GM19467 (cell line): ENCODE data around the gene PRMT3.
"Not testable (repeated sequence)": the region's sequence is repeated elsewhere in the genome, so short reads cannot be mapped to it uniquely, and the experiment has no call there.

Experiments
- ATAC-seq: cut with Tn5 transposase; IDR thresholded peaks from one replicate; pipeline ENCODE4 v1.9.1; 2021; ENCODE audit warnings: mild to moderate bottlenecking, moderate library complexity; ENCODE audit not compliant: unreplicated experiment

The PRMT3 gene

GRCh38 chr11:20497124-20497792 is 109.7 kb downstream of the PRMT3 start:
- ATAC-seq, result no peak

- peak; percentile 79 for ATAC-seq
These were observed 113.7 kb downstream of the PRMT3 start for GRCh38 chr11:20501252-20501651.

DNA sequence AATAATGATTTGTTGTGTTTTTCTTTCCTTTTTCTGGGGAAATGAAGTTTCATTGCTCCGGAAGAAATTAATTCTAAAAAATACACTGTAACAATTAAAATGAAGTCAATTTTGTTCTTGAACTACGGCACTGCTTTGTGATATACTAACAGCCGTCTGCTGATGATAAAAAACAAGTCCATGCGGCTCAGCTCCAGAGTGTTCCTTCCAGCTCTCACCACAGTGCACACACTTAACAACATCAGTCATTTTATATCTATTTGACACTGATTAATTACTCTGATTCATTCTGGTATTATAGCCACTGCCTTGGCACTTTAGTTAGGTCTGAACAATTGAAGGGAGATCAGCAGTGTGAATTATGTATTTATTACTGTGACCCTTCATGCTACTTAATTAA is 114.5 kb downstream of the PRMT3 start:
- no peak for ATAC-seq

DNA sequence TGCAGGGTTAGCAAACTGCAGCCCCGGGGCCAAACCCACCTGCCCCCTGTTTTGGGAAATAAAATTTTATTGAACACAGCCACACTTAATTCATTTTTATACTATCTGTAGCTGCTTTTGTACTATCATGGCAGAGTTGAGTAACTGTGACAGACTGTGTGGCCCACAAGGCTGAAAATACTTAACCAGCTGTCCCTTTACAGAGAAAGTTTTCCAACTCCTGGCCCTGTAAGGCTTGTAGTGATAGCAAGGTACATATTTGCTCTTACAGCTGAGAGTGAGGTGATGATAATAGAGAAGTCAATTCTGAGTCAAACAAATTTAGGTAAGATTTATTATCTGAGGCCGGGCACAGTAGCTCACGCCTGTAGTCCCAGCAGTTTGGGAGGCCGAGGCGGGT is 124.5 kb downstream of the PRMT3 start:
- ATAC-seq, result no peak

DNA sequence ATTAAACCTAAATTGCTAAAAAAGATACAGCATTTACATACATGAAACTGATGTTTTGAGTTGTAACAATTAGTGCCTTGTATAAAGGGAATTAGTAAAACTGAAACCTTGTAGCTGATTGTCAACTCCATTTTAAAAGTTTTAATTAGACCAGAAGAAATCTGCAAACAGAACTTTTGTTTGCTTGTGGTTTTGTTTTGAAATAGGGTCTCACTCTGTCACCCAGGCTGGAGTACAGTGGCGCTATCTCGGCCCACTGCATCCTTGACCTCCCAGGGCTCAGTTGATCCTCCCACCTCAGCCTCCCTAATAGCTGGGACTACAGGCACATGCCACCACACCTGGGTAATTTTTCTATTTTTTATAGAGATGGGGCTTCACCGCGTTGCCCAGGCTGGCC is 125.4 kb downstream of the PRMT3 start:
- ATAC-seq, result no peak

GRCh38 chr11:20518323-20518834 is 130.9 kb downstream of the PRMT3 start:
- no peak for ATAC-seq

GRCh38 chr11:20522536-20522935 is 135.0 kb downstream of the PRMT3 start:
- ATAC-seq, result no peak

GRCh38 chr11:20529757-20530156 is 142.2 kb downstream of the PRMT3 start:
- no peak for ATAC-seq

DNA sequence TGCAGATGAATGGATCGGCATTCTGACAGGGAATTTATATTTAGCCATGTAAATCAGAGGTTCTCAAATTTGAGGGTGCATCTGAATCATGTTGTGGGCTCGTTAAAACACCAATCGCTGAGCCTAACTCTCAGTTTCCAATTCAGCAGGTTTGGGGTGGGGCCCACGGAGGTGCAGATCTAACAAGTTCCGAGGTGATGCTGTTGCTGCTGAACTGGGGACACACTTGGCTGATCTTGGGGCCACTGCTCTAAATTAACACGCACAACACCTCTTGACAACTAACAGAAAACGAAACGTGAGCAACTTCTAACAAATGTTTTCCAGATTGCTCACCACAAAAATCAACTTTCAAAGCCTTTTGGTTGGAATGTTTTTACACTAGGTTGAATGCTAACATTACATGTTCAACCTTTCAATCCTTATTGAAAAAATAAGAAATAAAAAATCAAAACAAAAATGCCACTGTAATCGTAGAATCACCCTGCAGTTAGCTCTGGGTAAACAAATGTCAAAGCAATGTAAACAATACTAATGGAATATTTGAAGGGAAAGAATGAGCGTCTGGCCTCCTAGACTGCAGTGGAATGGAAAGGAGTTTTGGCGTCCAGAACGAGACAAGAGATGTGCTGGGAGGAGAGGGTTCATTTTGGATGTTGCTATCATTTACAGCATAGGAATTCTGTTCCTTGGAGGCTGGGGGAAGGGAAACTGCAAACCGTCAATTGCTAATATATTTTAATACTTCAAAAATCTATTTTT is 143.6 kb downstream of the PRMT3 start:
- ATAC-seq, result peak; percentile 65

GRCh38 chr11:20535271-20535881 is 147.9 kb downstream of the PRMT3 start:
- ATAC-seq, result no peak

DNA sequence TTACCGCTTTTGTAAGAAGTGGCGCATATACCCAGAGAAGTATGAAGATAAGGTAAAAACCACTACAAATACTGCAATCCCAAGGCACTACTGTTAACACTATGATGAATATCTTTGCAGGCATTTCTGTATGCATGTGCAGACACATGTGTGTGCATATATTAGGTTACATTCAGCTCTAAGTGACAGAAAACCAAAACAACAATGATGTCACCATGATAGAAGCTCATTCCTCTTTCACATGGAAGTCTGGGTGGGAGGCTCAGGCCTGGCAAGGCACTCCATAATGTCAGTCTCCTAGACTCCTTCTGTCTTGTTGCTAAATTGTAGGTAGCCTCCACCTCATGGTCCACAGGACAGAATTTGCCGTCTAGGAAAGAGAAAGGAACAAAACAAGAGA is 148.8 kb downstream of the PRMT3 start:
- no peak for ATAC-seq

- ATAC-seq, result no peak
These were observed 149.3 kb downstream of the PRMT3 start for GRCh38 chr11:20536784-20537183.

GRCh38 chr11:20541503-20541902 is 154.0 kb downstream of the PRMT3 start:
- ATAC-seq, result no peak

- no peak for ATAC-seq
These were observed 157.2 kb downstream of the PRMT3 start for GRCh38 chr11:20544603-20545237.

- no peak for ATAC-seq
These were observed 159.9 kb downstream of the PRMT3 start for GRCh38 chr11:20547411-20547810.

GRCh38 chr11:20551096-20551495 is 163.6 kb downstream of the PRMT3 start:
- ATAC-seq, result no peak

- ATAC-seq, result no peak
These were observed 168.3 kb downstream of the PRMT3 start for GRCh38 chr11:20555783-20556182.

DNA sequence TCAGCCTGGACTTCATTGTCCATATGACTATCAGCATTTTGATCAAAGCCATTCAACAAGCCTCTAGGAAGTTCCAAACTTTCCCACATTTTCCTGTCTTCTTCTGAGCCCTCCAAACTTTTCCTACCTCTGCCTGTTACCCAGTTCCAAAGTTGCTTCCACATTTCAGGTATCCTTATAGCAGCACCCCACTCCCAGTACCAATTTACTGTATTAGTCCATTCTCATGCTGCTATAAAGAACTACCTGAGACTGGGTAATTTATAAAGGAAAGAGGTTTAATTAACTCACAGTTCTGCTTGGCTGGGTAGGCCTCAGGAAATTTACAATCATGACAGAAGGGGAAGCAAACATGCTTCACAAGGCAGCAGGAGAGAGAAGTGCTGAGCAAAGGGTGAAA is 168.9 kb downstream of the PRMT3 start:
- ATAC-seq, result not testable (repeated sequence)

- ATAC-seq, result no peak
These were observed 171.2 kb downstream of the PRMT3 start for GRCh38 chr11:20558741-20559140.
